B cell (primary cell): Measurements from ENCODE around the gene PSMC6. TPM values are rescaled to one million over a fixed set of nuclear protein-coding genes. Genes with fewer than 3 reads are reported as not detected.

Experiments
- ATAC-seq: fragments of 200-7000 bp; cut with Tn5 transposase; one replicate; pipeline ENCODE4 v1.10.0; 2021; ENCODE audit warnings: low read depth, mild to moderate bottlenecking, moderate number of reproducible peaks, moderate library complexity
- CTCF ChIA-PET: fragments of 350-600 bp; sonication (Branson Sonifier 250); formaldehyde crosslinking; loops from one replicate; lab custom pipeline; 2021; ENCODE audit warnings: antibody characterized with exemption, inconsistent platforms; lab: Charles Lee
- POLR2A ChIA-PET: fragments of 350-600 bp; sonication (Branson Sonifier 250); formaldehyde crosslinking; loops from one replicate; lab custom pipeline; 2021; ENCODE audit warnings: antibody characterized with exemption; lab: Charles Lee
- DNase-seq: peaks from one replicate; pipeline ENCODE4 v3.0.0; 2013
- H2AFZ ChIP-seq: 2 replicates; pipeline ENCODE4 v1.6.1; 2012; ENCODE audit warnings: mild to moderate bottlenecking, low read depth, low read length; ENCODE audit not compliant: insufficient read depth, poor library complexity, severe bottlenecking
- H3K27ac ChIP-seq, 2 donors: 1 replicate in 1 of 2; 2 replicates in 1 of 2; pipeline ENCODE4 v1.5.1; 2012 to 2013; ENCODE audit warnings: low read length in 2 of 2, mild to moderate bottlenecking in 2 of 2, moderate library complexity in 1 of 2
- H3K27me3 ChIP-seq, 4 experiments: fragments of 200-600 bp in 1 of 4; sonication (generic) in 1 of 4; replicated peaks in 1 of 4; 1 replicate in 2 of 4; 2 replicates in 2 of 4; pipeline versions ENCODE4 v1.6.1 to v1.7.0; 2013 to 2016; ENCODE audit warnings: low read length in 3 of 4, mild to moderate bottlenecking in 2 of 4, mixed read lengths in 1 of 4, moderate library complexity in 1 of 4; ENCODE audit not compliant: insufficient read depth in 4 of 4, control insufficient read depth in 3 of 4; ENCODE audit errors: control extremely low read depth in 1 of 4
- H3K36me3 ChIP-seq, 2 experiments: replicated peaks in 1 of 2; 1 replicate in 1 of 2; 2 replicates in 1 of 2; pipeline versions ENCODE4 v1.6.1 to v1.7.1; 2013; ENCODE audit warnings: low read length in 1 of 2; ENCODE audit not compliant: insufficient read depth in 2 of 2, control insufficient read depth in 1 of 2; ENCODE audit errors: control extremely low read depth in 1 of 2, extremely low read depth in 1 of 2
- H3K4me1 ChIP-seq, 2 donors: fragments of 200-600 bp in 1 of 2; sonication (generic) in 1 of 2; 1 replicate in 1 of 2; 2 replicates in 1 of 2; pipeline versions ENCODE4 v1.5.1 to v1.6.1; 2013 to 2017; ENCODE audit warnings: low read length in 2 of 2; ENCODE audit not compliant: control insufficient read depth in 2 of 2, insufficient read depth in 2 of 2
- H3K4me2 ChIP-seq: replicated peaks from 2 replicates; pipeline ENCODE3; 2012; ENCODE audit warnings: mild to moderate bottlenecking, low read depth, low read length; ENCODE audit not compliant: poor library complexity, severe bottlenecking
- H3K4me3 ChIP-seq, 5 experiments: fragments of 200-600 bp in 1 of 5; sonication (generic) in 1 of 5; 1 replicate in 3 of 5; 2 replicates in 2 of 5; pipeline versions ENCODE4 v1.5.1 to v1.7.0; 2011 to 2016; ENCODE audit warnings: low read length in 4 of 5, mild to moderate bottlenecking in 4 of 5, low read depth in 2 of 5, control low read depth in 1 of 5, moderate library complexity in 1 of 5; ENCODE audit not compliant: insufficient read depth in 1 of 5; ENCODE audit errors: control extremely low read depth in 1 of 5, extremely low read depth in 1 of 5
- H3K79me2 ChIP-seq: fragments of 200-600 bp; sonication (generic); one replicate; pipeline ENCODE4 v1.6.0; 2016; ENCODE audit warnings: low read length; ENCODE audit not compliant: control insufficient read depth, insufficient read depth
- H3K9ac ChIP-seq: fragments of 200-600 bp; sonication (generic); 2 replicates; pipeline ENCODE4 v1.6.1; 2017; ENCODE audit warnings: mild to moderate bottlenecking, low read length, moderate library complexity
- H3K9me3 ChIP-seq, 3 donors: one replicate each; pipeline versions ENCODE4 v1.6.1 to v1.7.1; 2013; ENCODE audit warnings: low read length in 2 of 3; ENCODE audit not compliant: control insufficient read depth in 2 of 3, insufficient read depth in 1 of 3; ENCODE audit errors: control extremely low read depth in 1 of 3
- H4K20me1 ChIP-seq: 2 replicates; pipeline ENCODE4 v1.6.0; 2012; ENCODE audit warnings: mild to moderate bottlenecking, low read length; ENCODE audit not compliant: insufficient read depth, control insufficient read depth, poor library complexity, severe bottlenecking
- H3K27ac Mint-ChIP-seq: one replicate; pipeline ENCODE4 v1.8.0; 2021; ENCODE audit warnings: mixed read lengths
- H3K27me3 Mint-ChIP-seq: one replicate; pipeline ENCODE4 v1.8.0; 2021; ENCODE audit warnings: mixed read lengths
- H3K4me1 Mint-ChIP-seq: one replicate; pipeline ENCODE4 v1.8.0; 2021; ENCODE audit warnings: mixed read lengths
- H3K4me3 Mint-ChIP-seq: one replicate; pipeline ENCODE4 v1.8.0; 2021; ENCODE audit warnings: mixed read lengths
- H3K9me3 Mint-ChIP-seq: one replicate; pipeline ENCODE4 v1.8.0; 2022; ENCODE audit warnings: mixed read lengths; ENCODE audit not compliant: insufficient read depth
- CTCF ChIP-seq: fragments of 200-600 bp; IDR thresholded peaks from one replicate; pipeline ENCODE4 v1.8.0; 2022; ENCODE audit warnings: antibody characterized with exemption, mild to moderate bottlenecking
- EZH2 ChIP-seq: IDR thresholded peaks from 2 replicates; pipeline ENCODE4 v1.6.1; 2012; ENCODE audit warnings: borderline replicate concordance, low read depth, mild to moderate bottlenecking, moderate library complexity, low read length; ENCODE audit not compliant: insufficient read depth, poor library complexity, severe bottlenecking
- WGBS: methylation state at CpG from one replicate; pipeline ENCODE4 v1.1.5; 2013; ENCODE audit warnings: missing lambda C conversion rate; ENCODE audit not compliant: insufficient coverage; 5-methylcytosine and 5-hydroxymethylcytosine counted together
- intact Hi-C: fragments of 100-400 bp; cut with micrococcal nuclease; formaldehyde crosslinking; loops from one replicate; pipeline ENCODE4 v1.10.0; 2022
- polyA plus RNA-seq: library from polyadenylated mRNA; depleted of rRNA; stranded (reverse); fragments of >200 nt; gene quantifications from 2 replicates; pipeline ENCODE4 v1.2.3, GENCODE V29; 2012
- total RNA-seq, 2 donors: library from RNA; stranded (reverse); fragments of 120-200 nt in 1 of 2; gene quantifications; 1 replicate in 1 of 2; 2 replicates in 1 of 2; pipeline versions ENCODE4 v1.2.3 to v1.2.4, GENCODE V29; 2013 to 2022

Gene PSMC6
- total and polyA plus RNA-seq, 2 donors (not counting 1 experiment from before 2014, with no cell fraction given): 35.6 to 75.3 TPM

GRCh38 chr14:52776816-52777215, 69.8 kb downstream of the PSMC6 start:
- Mint-ChIP-seq H3K4me1 (no peaks in the 10 kb centered on the region), H3K9me3 (no peaks in the 10 kb centered on the region), H3K4me3 (no peak overlapping the region), H3K27me3 (no peaks in the 10 kb centered on the region), H3K27ac (no peak overlapping the region)
- Histone ChIP-seq H3K4me3 (no peak overlapping the region), H3K9me3 (no peaks in the 10 kb centered on the region), H3K36me3 (peaks cover 4 to 19% of the 10 kb centered on the region in 2 experiments), H3K27ac (no peak overlapping the region), H3K27me3 (no peaks in the 10 kb centered on the region), H3K4me1 (no peaks in the 10 kb centered on the region), H3K9ac (no peak overlapping the region), H3K79me2 (no peaks in the 10 kb centered on the region), H3K4me2 (no peak overlapping the region), H4K20me1 (no peaks in the 10 kb centered on the region), H2AFZ (no peak overlapping the region)
- ATAC-seq: no peak
- DNase-seq: no peak
- intact Hi-C loops: no loop called here
- CTCF ChIA-PET: interaction anchor here (0.7 to 1.7 kb wide), 3 partner anchors 10 to 476 kb away, joined by 3 to 5 read pairs (median 3); no protein-coding TSS in a partner anchor
- 97% methylated on average over 5 of the region's 7 CpGs for WGBS
- TF ChIP-seq EZH2 (no peak), CTCF (no peak)
- POLR2A ChIA-PET: no interaction called here

Other genes starting within 250 kb of the PSMC6 start
- gene TXNDC16, start 154.7 kb upstream of the PSMC6 start, total RNA-seq: 5.2 and 7.0 TPM in 2 replicates
- 0.75 and 2.9 TPM in 2 replicates for gene TXNDC16, start 154.7 kb upstream of the PSMC6 start, polyA plus RNA-seq
- gene GPR137C, start 154.4 kb upstream of the PSMC6 start, total RNA-seq: 0.67 and 0.95 TPM in 2 replicates
- gene GPR137C, start 154.4 kb upstream of the PSMC6 start, polyA plus RNA-seq: 0.06 and 0.22 TPM in 2 replicates
- gene ERO1A, start 11.6 kb upstream of the PSMC6 start, total RNA-seq: 29.7 and 32.8 TPM in 2 replicates
- 12.2 and 16.5 TPM in 2 replicates for gene ERO1A, start 11.6 kb upstream of the PSMC6 start, polyA plus RNA-seq
- gene STYX, start 23.0 kb downstream of the PSMC6 start, total RNA-seq: 15.5 and 15.7 TPM in 2 replicates
- gene STYX, start 23.0 kb downstream of the PSMC6 start, polyA plus RNA-seq: 5.0 and 5.8 TPM in 2 replicates
- 7.8 and 8.3 TPM in 2 replicates for gene GNPNAT1, start 84.4 kb downstream of the PSMC6 start, total RNA-seq
- gene GNPNAT1, start 84.4 kb downstream of the PSMC6 start, polyA plus RNA-seq: 2.1 and 3.3 TPM in 2 replicates
- 0.05 TPM in 1 of 2 replicates, not detected in the other for gene FERMT2, start 243.8 kb downstream of the PSMC6 start, total RNA-seq
- gene FERMT2, start 243.8 kb downstream of the PSMC6 start, polyA plus RNA-seq: 0.19 TPM in 1 of 2 replicates, not detected in the other